Measurements from ENCODE around the gene ELP5.

DNA sequence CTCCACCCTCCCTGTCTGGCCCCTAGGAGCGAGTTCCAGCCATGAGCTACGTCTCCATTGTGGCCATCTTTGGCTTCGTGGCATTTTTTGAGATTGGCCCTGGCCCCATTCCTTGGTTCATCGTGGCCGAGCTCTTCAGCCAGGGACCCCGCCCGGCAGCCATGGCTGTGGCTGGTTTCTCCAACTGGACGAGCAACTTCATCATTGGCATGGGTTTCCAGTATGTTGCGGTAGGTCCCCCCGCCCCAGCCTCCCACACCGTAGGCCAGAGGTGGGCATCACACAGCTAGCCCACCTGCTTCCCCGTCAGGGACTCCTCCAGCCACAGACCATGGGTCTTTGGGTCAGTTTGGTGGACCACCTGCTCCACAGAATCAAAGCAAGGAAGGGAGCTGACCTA, 33.7 kb downstream of the ELP5 start:
- no peak for TF ChIP-seq NFIC (IDR thresholded peaks at IDR 0.05; ENCODE audit: borderline replicate concordance)
- no peak for TF ChIP-seq SIN3A (IDR thresholded peaks at IDR 0.05; ENCODE audit: borderline replicate concordance, low read depth, low read length)
- TF ChIP-seq GABPA (IDR thresholded peaks at IDR 0.05; ENCODE audit: low read depth) = no peak
- TF ChIP-seq SMC3 (IDR thresholded peaks at IDR 0.05; ENCODE audit: low read depth, low read length) = no peak
- TF ChIP-seq ZBTB33 (IDR thresholded peaks at IDR 0.05; ENCODE audit: borderline replicate concordance, low read depth) = no peak
- no peak for TF ChIP-seq RAD21 (IDR thresholded peaks at IDR 0.05; ENCODE audit: low read length)
- TF ChIP-seq, protein P1, sequence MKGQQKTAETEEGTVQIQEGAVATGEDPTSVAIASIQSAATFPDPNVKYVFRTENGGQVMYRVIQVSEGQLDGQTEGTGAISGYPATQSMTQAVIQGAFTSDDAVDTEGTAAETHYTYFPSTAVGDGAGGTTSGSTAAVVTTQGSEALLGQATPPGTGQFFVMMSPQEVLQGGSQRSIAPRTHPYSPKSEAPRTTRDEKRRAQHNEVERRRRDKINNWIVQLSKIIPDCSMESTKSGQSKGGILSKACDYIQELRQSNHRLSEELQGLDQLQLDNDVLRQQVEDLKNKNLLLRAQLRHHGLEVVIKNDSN (IDR thresholded peaks at IDR 0.05; ENCODE audit: borderline replicate concordance, low read depth) = no peak
- TF ChIP-seq MXI1 (IDR thresholded peaks at IDR 0.05; ENCODE audit: low read depth, low read length) = no peak
- no peak for TF ChIP-seq POLR2AphosphoS5 (IDR thresholded peaks at IDR 0.05; ENCODE audit: low read depth, low read length)

Data from SK-N-SH (cell line).